Measurements from ENCODE around the gene ZNF429. TPM values are rescaled to one million over a fixed set of nuclear protein-coding genes. Genes with fewer than 3 reads are reported as not detected.

The ZNF429 gene
- total and polyA plus RNA-seq, 12 donors, result 4.4 to 50.3 (median 25.6) TPM

DNA sequence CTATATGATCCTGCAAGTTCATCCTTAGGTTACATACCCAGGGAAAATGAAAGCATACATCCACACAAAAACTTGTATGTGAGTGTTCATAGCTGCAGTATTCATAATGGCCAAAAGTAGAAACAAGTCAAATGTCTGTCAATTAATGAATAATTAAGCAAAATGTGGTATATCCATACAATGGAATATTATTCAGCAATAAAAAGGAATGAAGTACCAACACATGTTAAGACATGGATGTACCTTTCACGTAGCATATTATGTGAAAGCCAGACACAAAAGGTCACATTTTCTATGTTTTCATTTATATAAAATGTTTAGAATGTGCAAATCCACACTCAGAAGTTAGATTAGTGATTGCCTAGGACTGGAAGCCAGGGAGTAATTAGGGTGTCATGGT is 75.4 kb downstream of the ZNF429 start:
- intact Hi-C loops (cut with DNase I), result no loop called here

GRCh38 chr19:21581646-21582240 is 76.3 kb downstream of the ZNF429 start:
- no peak for DNase-seq
- H3K9me3 ChIP-seq (replicated peaks in 1 of 3), result peaks cover 0 to 4% (median 0%) of the 10 kb centered on the region in 3 donors
- H3K4me1 ChIP-seq (replicated peaks in 1 of 2), result peaks cover 0 to 4% of the 10 kb centered on the region in 2 donors
- no peak overlapping the region for H3K4me3 ChIP-seq
- H3K27me3 ChIP-seq, result no peaks in the 10 kb centered on the region
- H3K36me3 ChIP-seq (replicated peaks in 1 of 2), result no peaks in the 10 kb centered on the region
- no peak overlapping the region for H3K27ac ChIP-seq
- no peak for TF ChIP-seq CTCF (IDR thresholded peaks at IDR 0.05)
- intact Hi-C loops (cut with DNase I), result no loop called here
- 83 to 100% (median 92%) methylated on average over 1 of the region's 1 CpG for WGBS, 4 donors

More for the DNA sequence above, 75.4 kb downstream of the ZNF429 start:
- Histone ChIP-seq H3K27ac (no peak overlapping the region), H3K36me3 (replicated peaks in 1 of 2) (no peaks in the 10 kb centered on the region), H3K27me3 (no peaks in the 10 kb centered on the region), H3K4me3 (no peak overlapping the region), H3K4me1 (replicated peaks in 1 of 2) (peaks cover 0 to 4% of the 10 kb centered on the region in 2 donors), H3K9me3 (replicated peaks in 1 of 3) (peaks cover 0 to 4% (median 0%) of the 10 kb centered on the region in 3 donors)
- DNase-seq, result no peak
- no peak for TF ChIP-seq CTCF (IDR thresholded peaks at IDR 0.05)
- no peak for TF ChIP-seq POLR2A (IDR thresholded peaks at IDR 0.05)
- 94 to 97% (median 95%) methylated on average over 1 of the region's 1 CpG for WGBS, 4 donors

DNA sequence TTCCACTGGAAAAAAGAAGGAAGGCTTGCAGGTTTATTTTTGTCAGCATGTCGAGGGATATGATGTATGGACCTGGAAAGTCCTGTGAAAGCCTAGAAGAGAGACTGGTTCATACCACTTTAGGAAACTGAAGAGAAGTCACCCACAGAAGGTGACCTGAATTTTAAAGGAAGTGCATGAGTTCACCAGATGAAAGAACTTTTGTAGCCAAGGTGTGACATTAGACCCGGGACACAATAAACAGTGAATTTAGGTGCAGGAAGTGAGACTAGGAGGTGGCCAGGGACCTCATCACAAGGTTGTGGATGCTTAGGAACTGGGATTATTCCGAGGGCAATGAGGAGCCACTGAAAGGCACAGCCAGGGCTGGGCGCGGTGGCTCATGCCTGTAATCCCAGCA is 79.1 kb downstream of the ZNF429 start:
- Histone ChIP-seq H3K4me1 (replicated peaks in 1 of 2) (peaks cover 4 to 8% of the 10 kb centered on the region in 2 donors), H3K27ac (no peak overlapping the region), H3K36me3 (replicated peaks in 1 of 2) (no peaks in the 10 kb centered on the region), H3K9me3 (replicated peaks in 1 of 3) (peaks cover 0 to 4% (median 0%) of the 10 kb centered on the region in 3 donors), H3K27me3 (no peaks in the 10 kb centered on the region), H3K4me3 (no peak overlapping the region)
- 73 to 88% (median 87%) methylated on average over 5 of the region's 5 CpGs for WGBS, 4 donors
- intact Hi-C loops (cut with DNase I), result no loop called here
- no peak for TF ChIP-seq POLR2A (IDR thresholded peaks at IDR 0.05)
- no peak for TF ChIP-seq CTCF (IDR thresholded peaks at IDR 0.05)
- no peak for DNase-seq

DNA sequence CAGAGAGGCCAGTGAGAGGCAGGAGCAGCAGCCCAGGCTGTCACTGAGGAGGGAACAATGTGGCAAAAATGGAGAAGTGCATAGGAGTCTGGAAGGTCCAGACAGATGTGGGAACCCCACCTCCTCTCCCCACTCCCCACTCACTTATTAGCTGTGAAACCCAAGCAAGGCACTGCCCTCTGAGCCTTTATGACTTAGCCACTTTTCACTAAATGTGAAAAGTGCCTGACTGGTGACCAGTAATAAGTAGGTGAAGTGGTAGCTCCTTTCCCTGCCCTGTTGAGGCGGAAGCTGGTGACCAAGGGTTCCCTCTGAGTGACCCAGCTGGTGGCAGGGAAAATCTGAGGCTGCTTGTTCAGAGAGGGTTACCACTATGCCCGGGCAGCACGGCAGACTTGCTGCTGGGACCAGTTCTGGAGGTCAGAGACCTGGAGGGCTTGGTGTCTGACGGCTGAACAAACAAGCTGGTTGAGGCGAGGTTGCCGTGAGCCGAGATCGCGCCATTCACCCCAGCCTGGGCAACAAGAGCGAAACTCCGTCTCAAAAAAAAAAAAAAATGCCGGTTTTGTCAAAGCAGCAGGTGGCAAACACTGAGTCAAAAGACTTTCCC is 80.0 kb downstream of the ZNF429 start:
- no peak for TF ChIP-seq CTCF (IDR thresholded peaks at IDR 0.05)
- peaks cover 0 to 4% (median 0%) of the 10 kb centered on the region in 3 donors for H3K9me3 ChIP-seq (replicated peaks in 1 of 3)
- H3K27ac ChIP-seq, result no peak overlapping the region
- no peak for DNase-seq
- WGBS, 4 donors, result 73 to 78% (median 75%) methylated on average over 12 of the region's 12 CpGs
- no peaks in the 10 kb centered on the region for H3K27me3 ChIP-seq
- intact Hi-C loops (cut with DNase I), result no loop called here
- peaks cover 4 to 8% of the 10 kb centered on the region in 2 donors for H3K4me1 ChIP-seq (replicated peaks in 1 of 2)
- H3K36me3 ChIP-seq (replicated peaks in 1 of 2), result no peaks in the 10 kb centered on the region
- peak overlapping the region in 1 of 4 donors; percentile 85 for H3K4me3 ChIP-seq

Data from adrenal gland (tissue), 12 donors.